ENCODE results near the gene TEX12.
"Not testable (repeated sequence)": the region's sequence is repeated elsewhere in the genome, so short reads cannot be mapped to it uniquely, and the experiment has no call there.

The TEX12 gene

GRCh38 chr11:112199101-112199500 is 31.9 kb downstream of the TEX12 start:
- H3K4me3 ChIP-seq (ENCODE audit: low read length); DNase-seq (ENCODE audit: low read depth, low spot score): not testable (repeated sequence)

DNA sequence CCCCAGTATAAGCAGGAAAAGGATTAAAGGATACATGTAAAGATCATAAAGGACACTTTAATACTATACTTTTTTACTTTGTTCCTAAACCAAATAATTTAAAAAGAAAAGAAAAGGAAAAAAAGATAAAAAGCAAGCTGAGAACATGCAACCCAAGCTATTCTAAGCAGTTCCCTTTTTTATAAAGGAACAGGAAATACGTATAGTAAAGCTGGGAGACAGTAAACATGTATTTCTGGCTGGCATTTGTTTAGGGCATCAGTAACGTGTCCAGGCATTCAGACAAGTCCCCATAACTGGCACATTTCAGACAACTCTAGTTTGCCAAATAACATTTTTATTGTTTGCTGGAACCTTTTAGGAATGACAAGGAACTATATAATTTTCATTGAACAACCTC is 33.1 kb downstream of the TEX12 start:
- no peak overlapping the region for H3K4me3 ChIP-seq (ENCODE audit: low read length)
- DNase-seq (ENCODE audit: low read depth, low spot score), result no peak

DNA sequence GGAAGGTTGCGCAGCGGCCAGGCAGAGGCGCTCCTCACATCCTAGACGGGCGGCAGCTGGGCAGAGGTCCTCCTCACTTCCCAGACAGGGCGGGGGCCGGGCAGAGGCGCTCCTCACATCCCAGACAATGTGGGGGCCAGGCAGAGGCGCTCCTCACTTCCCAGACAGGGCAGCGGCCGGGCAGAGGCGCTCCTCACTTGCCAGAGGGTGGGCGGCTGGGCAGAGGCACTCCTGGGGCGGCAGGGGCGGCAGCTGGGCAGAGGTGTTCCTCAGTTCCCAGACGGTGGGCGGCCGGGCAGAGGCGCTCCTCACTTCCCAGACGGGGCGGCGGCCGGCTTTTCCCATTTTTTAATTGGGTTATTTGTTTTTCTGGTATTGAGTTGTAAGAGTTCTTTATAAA is 38.9 kb downstream of the TEX12 start:
- DNase-seq (ENCODE audit: low read depth, low spot score), result no peak

GRCh38 chr11:112210890-112211289 is 43.7 kb downstream of the TEX12 start:
- no peak overlapping the region for H3K4me3 ChIP-seq (ENCODE audit: low read length)
- DNase-seq (ENCODE audit: low read depth, low spot score), result no peak

More for the DNA sequence above, 38.9 kb downstream of the TEX12 start:
- no peak overlapping the region for H3K4me3 ChIP-seq (ENCODE audit: low read length)

DNA sequence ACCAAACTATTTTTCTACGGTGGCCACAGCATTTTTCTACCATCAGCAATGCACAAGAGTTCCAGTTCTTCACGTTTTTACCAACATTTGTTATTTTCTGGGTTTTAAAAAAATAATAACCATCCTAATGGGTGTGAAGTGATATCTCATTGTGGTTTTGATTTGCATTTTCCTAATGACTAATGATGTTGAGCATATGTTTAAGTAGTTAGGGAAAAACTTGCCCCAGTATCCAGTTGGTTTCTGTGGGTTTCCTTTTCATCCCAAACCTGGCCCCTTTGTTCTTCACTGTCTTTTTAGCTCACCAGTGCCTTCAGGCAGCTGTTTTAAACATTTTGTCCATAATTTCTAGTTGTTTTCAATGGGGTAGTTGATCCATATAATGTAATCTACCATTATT is 44.4 kb downstream of the TEX12 start:
- H3K4me3 ChIP-seq (ENCODE audit: low read length), result no peak overlapping the region
- peak; percentile 58 for DNase-seq (ENCODE audit: low read depth, low spot score)

DNA sequence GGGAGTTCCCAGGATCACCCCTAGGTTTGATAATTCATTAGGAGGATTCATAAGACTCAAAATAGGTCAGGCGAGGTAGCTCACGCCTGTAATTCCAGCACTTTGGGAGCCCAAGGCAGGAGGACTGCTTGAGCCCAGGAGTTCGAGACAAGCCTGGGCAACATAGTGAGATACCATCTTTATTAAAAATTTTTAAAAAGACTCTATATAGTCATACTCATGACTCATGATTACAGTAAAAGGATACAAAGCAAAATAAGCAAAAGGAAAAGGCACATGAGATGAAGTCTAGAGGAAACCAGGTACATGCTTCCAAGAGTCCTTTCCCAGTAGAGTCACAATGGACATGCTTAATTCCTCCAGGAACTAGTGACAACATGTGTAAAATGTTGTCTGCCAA is 45.1 kb downstream of the TEX12 start:
- DNase-seq (ENCODE audit: low read depth, low spot score), result no peak
- H3K4me3 ChIP-seq (ENCODE audit: low read length), result no peak overlapping the region

GRCh38 chr11:112212710-112213109 is 45.5 kb downstream of the TEX12 start:
- no peak for DNase-seq (ENCODE audit: low read depth, low spot score)
- H3K4me3 ChIP-seq (ENCODE audit: low read length), result no peak overlapping the region

- DNase-seq (ENCODE audit: low read depth, low spot score), result no peak
- H3K4me3 ChIP-seq (ENCODE audit: low read length), result no peak overlapping the region
Measured at GRCh38 chr11:112213753-112214152, 46.6 kb downstream of the TEX12 start.

DNA sequence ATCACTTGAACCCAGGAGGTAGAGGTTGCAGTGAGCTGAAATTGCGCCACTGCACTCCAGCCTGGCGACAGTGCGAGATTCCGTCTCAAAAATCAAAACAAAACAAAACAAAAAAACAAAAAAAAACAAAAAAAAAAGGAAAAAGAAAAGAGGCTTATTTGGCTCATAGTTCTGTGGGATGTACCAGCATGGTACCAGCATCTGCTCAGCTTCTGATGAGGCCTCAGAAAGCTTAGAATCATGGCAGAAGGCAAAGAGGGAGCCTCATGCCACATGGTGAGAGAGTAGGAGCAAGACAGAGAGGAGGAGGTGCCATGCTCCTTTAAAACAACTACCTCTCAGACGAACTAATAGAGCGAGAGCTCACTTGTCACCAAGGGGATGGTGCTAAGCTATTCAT is 48.4 kb downstream of the TEX12 start:
- no peak for DNase-seq (ENCODE audit: low read depth, low spot score)
- H3K4me3 ChIP-seq (ENCODE audit: low read length), result no peak overlapping the region

GRCh38 chr11:112216561-112217105 is 49.5 kb downstream of the TEX12 start:
- no peak for DNase-seq (ENCODE audit: low read depth, low spot score)
- H3K4me3 ChIP-seq (ENCODE audit: low read length), result no peak overlapping the region

GRCh38 chr11:112219476-112220232 is 52.5 kb downstream of the TEX12 start:
- DNase-seq (ENCODE audit: low read depth, low spot score), result peak; percentile 80
- H3K4me3 ChIP-seq (ENCODE audit: low read length), result no peak overlapping the region

DNA sequence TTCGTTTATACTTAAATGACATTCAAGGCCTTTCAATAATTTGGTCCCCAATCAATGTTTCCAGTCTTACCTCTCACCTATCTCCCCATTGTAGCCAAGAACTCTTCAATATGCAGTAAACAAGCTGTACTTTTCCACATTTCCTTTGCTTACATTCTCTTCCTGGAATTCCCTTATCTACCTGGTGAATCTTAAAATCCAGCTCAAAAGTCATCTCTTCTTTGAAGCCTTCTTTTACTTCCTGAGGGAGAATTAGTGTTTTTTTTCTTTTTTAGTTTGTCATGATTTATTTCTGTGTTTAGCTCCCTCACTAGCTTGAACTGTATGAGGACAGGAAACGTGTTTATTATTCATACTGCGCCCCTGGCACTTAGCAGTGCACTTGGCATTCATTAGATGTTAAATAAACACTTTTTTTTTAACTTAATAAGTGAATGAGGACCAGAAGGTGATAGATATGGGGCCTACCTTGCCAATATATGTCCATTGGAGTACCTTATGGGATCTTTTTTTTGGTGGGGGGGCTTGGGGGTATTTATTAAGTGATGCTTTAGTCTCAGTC is 54.2 kb downstream of the TEX12 start:
- DNase-seq (ENCODE audit: low read depth, low spot score), result no peak
- no peak overlapping the region for H3K4me3 ChIP-seq (ENCODE audit: low read length)

Measured in Jurkat, Clone E6-1 (cell line).